ENCODE results near the gene RAB21. TPM values are rescaled to one million over a fixed set of nuclear protein-coding genes. Genes with fewer than 3 reads are reported as not detected.
"Not testable (repeated sequence)": the region's sequence is repeated elsewhere in the genome, so short reads cannot be mapped to it uniquely, and the experiment has no call there.

RAB21 gene
- total RNA-seq, 2 donors from 2014 or later: 90.8 to 103 TPM

GRCh38 chr12:71787580-71787979 is 32.9 kb downstream of the RAB21 start:
- no peak for DNase-seq (ENCODE audit: low spot score)
- intact Hi-C loops (cut with DNase I): no loop called here

DNA sequence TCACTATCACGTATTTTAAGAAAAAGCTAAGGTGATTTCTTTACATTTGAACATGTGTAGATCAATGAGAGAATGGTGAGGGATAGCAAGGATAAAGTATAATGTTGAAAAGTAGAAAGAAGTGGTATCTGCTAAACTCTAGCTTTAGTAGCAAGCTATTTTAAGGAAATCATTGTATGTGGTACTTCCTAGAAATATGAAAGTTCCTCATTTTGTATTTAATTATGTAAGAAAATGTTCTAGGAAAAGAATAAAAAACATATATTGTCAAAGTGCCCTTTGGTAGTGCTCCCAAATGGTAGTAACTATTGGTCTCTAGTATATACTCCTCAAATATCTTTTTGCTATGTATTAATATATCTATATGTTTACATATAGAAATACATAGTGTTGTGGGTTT is 35.7 kb downstream of the RAB21 start:
- DNase-seq (ENCODE audit: low spot score): no peak
- intact Hi-C loops (cut with DNase I): no loop called here

- no peak for DNase-seq (ENCODE audit: low spot score)
Observed at GRCh38 chr12:71791473-71792150, 36.9 kb downstream of the RAB21 start.

GRCh38 chr12:71792599-71792998 is 37.9 kb downstream of the RAB21 start:
- DNase-seq (ENCODE audit: low spot score): no peak

More at GRCh38 chr12:71791473-71792150, 36.9 kb downstream of the RAB21 start:
- intact Hi-C loops (cut with DNase I): no loop called here

DNA sequence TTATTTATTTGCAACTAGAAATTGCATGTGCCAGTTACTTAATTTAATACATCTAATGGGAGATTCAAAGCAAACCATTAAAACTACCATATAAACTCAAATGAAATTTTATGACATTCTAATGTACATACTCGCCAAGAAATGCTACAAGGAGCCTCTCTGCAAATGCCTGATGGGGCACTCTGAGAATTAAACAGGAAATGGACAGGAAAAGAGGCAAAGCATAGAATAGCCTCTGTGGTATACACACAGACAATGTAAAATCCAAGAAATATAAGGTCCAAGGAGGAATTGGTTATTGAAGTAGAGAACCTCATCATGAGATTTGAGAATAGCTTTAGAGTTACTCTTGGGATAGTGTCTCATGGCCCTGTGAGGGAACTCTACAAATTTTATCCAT is 41.2 kb downstream of the RAB21 start:
- intact Hi-C loops (cut with DNase I): no loop called here
- DNase-seq (ENCODE audit: low spot score): no peak

More at GRCh38 chr12:71792599-71792998, 37.9 kb downstream of the RAB21 start:
- intact Hi-C loops (cut with DNase I): no loop called here

GRCh38 chr12:71797531-71797930 is 42.9 kb downstream of the RAB21 start:
- no peak for DNase-seq (ENCODE audit: low spot score)
- intact Hi-C loops (cut with DNase I): no loop called here

DNA sequence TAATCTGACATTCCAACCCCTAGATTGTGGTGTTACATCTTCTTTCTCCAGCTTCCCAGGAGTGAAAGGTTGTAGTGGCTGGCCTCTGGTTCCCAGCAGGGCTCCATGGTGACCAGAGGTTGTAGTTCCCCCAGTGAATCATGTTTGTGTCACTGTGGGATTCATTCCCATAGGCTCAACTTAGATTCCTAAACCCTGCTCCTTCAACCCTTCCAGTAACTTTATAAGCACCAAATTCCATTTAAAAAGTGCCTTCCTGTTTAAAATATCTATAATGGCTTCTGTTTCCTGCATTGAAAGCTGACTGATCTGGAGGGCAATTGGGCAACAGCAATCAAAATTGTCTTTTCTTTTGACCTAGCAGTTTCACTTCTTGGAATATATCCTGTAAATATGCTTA is 44.4 kb downstream of the RAB21 start:
- intact Hi-C loops (cut with DNase I): no loop called here
- DNase-seq (ENCODE audit: low spot score): no peak

GRCh38 chr12:71800177-71800576 is 45.5 kb downstream of the RAB21 start:
- intact Hi-C loops (cut with DNase I): no loop called here
- DNase-seq (ENCODE audit: low spot score): no peak

GRCh38 chr12:71804505-71804904 is 49.8 kb downstream of the RAB21 start:
- DNase-seq (ENCODE audit: low spot score): no peak
- intact Hi-C loops (cut with DNase I): no loop called here

GRCh38 chr12:71810921-71811320 is 56.3 kb downstream of the RAB21 start:
- no peak for DNase-seq (ENCODE audit: low spot score)
- intact Hi-C loops (cut with DNase I): no loop called here

DNA sequence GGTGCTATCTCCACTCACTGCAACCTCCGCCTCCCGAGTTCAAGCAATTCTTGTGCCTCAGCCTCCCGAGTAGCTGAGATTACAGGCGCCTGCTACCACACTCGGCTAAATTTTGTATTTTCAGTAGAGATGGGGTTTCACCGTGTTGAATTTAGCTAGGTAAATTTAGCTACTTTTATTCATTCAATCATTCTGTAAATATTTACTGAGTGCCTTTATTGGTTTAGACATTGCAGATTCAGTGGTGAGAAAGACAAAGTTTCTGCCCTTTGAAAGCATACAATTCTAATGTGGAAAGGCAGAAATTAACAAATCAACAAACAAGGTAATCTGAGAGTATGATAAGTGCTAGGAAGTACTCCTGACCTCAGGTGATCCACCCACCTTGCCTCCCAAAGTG is 60.6 kb downstream of the RAB21 start:
- DNase-seq (ENCODE audit: low spot score); intact Hi-C loops (cut with DNase I): not testable (repeated sequence)

DNA sequence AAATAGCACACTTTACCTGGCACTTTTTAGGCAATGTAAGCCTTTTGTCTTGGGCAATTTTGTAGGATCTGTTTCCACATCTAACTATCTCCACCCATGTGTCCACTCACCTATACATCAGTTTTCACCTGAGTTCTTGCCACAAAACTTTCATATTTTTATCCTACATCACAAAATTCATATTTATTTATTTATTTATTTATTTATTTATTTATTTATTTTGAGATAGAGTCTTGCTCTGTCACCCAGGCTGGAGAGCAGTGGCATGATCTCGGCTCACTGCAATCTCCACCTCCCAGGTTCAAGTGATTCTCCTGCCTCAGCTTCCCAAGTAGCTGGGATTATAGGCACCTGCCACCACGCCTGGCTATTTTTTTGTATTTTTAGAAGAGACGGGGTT is 67.4 kb downstream of the RAB21 start:
- DNase-seq (ENCODE audit: low spot score); intact Hi-C loops (cut with DNase I): not testable (repeated sequence)

DNA sequence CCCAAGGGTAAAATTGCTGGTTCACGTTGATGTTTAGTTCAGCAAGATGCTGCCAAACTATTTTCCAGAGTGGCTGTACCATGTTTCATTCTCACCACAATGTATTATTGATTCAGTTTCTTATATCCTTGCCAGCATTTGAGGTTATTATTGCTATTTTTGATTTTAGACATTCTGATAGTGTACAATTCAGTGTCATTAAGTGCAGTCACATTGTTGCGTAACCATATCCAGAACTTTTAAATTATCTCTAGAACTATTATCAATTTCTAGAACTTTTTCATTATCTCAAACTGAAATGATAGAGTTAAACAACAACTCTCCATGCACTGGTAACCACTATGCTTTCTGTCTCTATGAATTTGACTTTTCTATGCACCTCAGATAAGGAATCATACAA is 74.2 kb downstream of the RAB21 start:
- intact Hi-C loops (cut with DNase I): no loop called here
- no peak for DNase-seq (ENCODE audit: low spot score)

DNA sequence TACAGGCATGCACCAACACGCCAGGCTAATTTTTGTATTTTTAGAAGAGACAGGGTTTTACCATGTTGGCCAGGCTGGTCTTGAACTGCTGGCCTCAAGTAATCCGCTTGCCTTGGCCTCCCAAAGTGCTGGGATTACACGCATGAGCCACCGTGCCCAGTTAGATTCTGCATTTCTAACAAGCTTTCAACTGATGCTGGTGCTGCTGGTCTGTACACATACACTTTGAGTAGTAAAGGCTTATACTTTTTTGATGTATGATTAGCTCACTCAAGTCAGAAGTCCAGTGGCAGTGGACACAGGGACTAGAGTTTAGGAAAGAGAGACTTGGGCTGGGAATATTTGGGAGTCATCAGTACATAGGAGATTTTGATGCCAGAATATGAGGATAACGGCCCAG is 82.7 kb downstream of the RAB21 start:
- DNase-seq (ENCODE audit: low spot score): no peak
- intact Hi-C loops (cut with DNase I): no loop called here

GRCh38 chr12:71838231-71838630 is 83.6 kb downstream of the RAB21 start:
- intact Hi-C loops (cut with DNase I): no loop called here
- DNase-seq (ENCODE audit: low spot score): no peak

GRCh38 chr12:71838676-71839075 is 84.0 kb downstream of the RAB21 start:
- DNase-seq (ENCODE audit: low spot score): no peak
- intact Hi-C loops (cut with DNase I): no loop called here

- no peak for DNase-seq (ENCODE audit: low spot score)
- intact Hi-C loops (cut with DNase I): no loop called here
Observed at GRCh38 chr12:71840231-71840847, 85.7 kb downstream of the RAB21 start.

DNA sequence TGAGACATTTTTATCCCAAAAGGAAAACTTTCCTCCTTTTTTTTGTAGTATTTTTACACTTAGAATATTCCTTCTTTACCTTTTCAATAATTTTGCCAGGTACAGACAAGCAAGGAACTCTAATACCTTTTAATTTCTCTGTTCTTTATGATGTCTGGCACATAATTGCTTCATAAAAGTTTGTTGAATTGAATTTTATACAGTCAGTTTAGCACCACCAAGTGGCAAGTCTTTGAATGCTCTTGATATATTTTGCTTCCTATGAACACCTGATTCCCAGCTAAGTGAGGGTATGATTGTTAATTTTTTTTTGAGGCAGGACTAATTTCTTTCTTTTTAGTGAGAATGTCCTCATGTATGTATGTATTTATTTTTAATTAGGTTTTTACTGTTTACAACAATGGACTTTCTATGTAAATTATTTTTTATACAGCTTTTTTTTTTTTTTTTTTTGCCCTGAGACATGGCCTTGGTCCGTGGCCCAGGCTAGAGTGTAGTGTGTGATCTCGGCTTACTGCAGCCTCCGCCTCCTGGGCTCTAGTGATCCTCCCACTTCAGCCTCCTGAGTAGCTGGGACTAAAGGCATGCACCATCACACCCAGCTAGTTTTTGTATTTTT is 91.8 kb downstream of the RAB21 start:
- intact Hi-C loops (cut with DNase I): no loop called here
- DNase-seq (ENCODE audit: low spot score): no peak

DNA sequence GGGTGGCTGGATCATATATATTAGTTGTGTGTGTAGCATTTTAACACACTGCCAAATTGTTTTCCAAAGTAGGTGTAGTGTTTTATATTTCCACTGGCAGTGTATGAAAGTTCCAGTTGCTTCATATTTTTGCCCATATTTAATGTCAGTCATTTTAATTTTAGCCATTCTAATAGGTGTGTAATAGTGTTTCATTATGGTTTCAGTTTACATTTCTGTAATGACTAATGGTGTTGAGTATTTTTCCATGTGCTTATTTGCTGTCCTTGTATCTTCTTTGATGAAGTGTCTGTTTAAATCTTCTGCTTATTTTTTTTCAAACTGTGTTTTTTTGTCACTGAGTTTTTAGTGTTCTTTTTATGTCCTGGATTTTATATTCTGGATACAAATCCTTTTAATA is 93.5 kb downstream of the RAB21 start:
- intact Hi-C loops (cut with DNase I): no loop called here
- DNase-seq (ENCODE audit: low spot score): no peak

GRCh38 chr12:71849109-71849851 is 94.6 kb downstream of the RAB21 start:
- DNase-seq (ENCODE audit: low spot score): no peak
- intact Hi-C loops (cut with DNase I): no loop called here

Measured in posterior vena cava (tissue), 2 donors.